Transverse colon (tissue), 4 donors: Measurements from ENCODE around the gene PARM1. TPM values are rescaled to one million over a fixed set of nuclear protein-coding genes. Genes with fewer than 3 reads are reported as not detected.

Source experiments
- DNase-seq: peaks from one replicate; pipeline ENCODE4 v3.0.0-alpha.2; 2019
- H3K27ac ChIP-seq, 4 donors: fragments of 200-600 bp; sonication (generic); 2 replicates each; pipeline ENCODE4 v1.5.1; 2016 to 2018; ENCODE audit warnings: inconsistent platforms in 4 of 4
- H3K27me3 ChIP-seq: fragments of 200-600 bp; sonication (generic); 2 replicates; pipeline ENCODE4 v1.5.1; 2017; ENCODE audit warnings: inconsistent platforms
- H3K36me3 ChIP-seq, 4 donors: fragments of 200-600 bp; sonication (generic); 2 replicates each; pipeline ENCODE4 v1.5.1; 2017 to 2019; ENCODE audit warnings: inconsistent platforms in 4 of 4
- H3K4me1 ChIP-seq, 4 donors: fragments of 200-600 bp; sonication (generic); 2 replicates each; pipeline ENCODE4 v1.5.1; 2017 to 2020; ENCODE audit warnings: inconsistent platforms in 4 of 4
- H3K4me3 ChIP-seq, 4 donors: fragments of 200-600 bp; sonication (generic); 1 replicate in 1 of 4; 2 replicates in 3 of 4; pipeline versions ENCODE4 v1.5.1 to v1.6.1; 2017 to 2019; ENCODE audit warnings: inconsistent platforms in 4 of 4
- H3K9me3 ChIP-seq, 2 donors: fragments of 200-600 bp; sonication (generic); 2 replicates each; pipeline ENCODE4 v1.5.1; 2017 to 2019; ENCODE audit warnings: inconsistent platforms in 2 of 2
- CTCF ChIP-seq, 5 experiments: fragments of 200-600 bp in 3 of 5; fragments of 450-650 bp in 2 of 5; sonication (generic) in 3 of 5; IDR thresholded peaks; 1 replicate in 2 of 5; 2 replicates in 3 of 5; pipeline ENCODE4 v1.5.1; 2016 to 2017; ENCODE audit warnings: antibody characterized with exemption in 5 of 5, inconsistent platforms in 3 of 5, mild to moderate bottlenecking in 2 of 5, moderate library complexity in 1 of 5
- EP300 ChIP-seq: sonication (generic); formaldehyde crosslinking; IDR thresholded peaks from one replicate; pipeline ENCODE4 v1.6.1; 2017; ENCODE audit warnings: antibody characterized with exemption, low read depth
- POLR2A ChIP-seq: fragments of 450-650 bp; IDR thresholded peaks from one replicate; pipeline ENCODE4 v1.6.1; 2016; ENCODE audit warnings: antibody characterized with exemption, mild to moderate bottlenecking, moderate library complexity
- POLR2AphosphoS5 ChIP-seq, 3 donors: sonication (generic); formaldehyde crosslinking; IDR thresholded peaks; one replicate each; pipeline ENCODE4 v1.6.1; 2016; ENCODE audit warnings: antibody characterized with exemption in 3 of 3
- WGBS, 2 donors: methylation state at CpG; one replicate each; pipeline ENCODE4 v1.1.5; 2018; ENCODE audit warnings: low coverage in 1 of 2; 5-methylcytosine and 5-hydroxymethylcytosine counted together
- in situ Hi-C, 4 donors: fragments of 200-750 bp; cut with MboI; loops; one replicate each; pipeline versions ENCODE4 v1.15.0 to v1.15.1; 2017; ENCODE audit warnings: low sequenced_read_pairs in 3 of 4, low pct_ligation_motif_present in 1 of 4, low pct_unique_long_range_greater_than_20kb in 1 of 4
- intact Hi-C: fragments of 100-400 bp; cut with DNase I; formaldehyde crosslinking; loops from one replicate; pipeline ENCODE4 v1.15.1; 2023; ENCODE audit warnings: low total_unique reads
- total RNA-seq, 4 donors: library from RNA; depleted of rRNA; stranded (reverse); fragments of >200 nt; gene quantifications; one replicate each; pipeline ENCODE4 v1.1.0, GENCODE V29; 2016

PARM1 gene
- total RNA-seq, 4 donors from 2014 or later, result 61.7 to 183 (median 120) TPM

DNA sequence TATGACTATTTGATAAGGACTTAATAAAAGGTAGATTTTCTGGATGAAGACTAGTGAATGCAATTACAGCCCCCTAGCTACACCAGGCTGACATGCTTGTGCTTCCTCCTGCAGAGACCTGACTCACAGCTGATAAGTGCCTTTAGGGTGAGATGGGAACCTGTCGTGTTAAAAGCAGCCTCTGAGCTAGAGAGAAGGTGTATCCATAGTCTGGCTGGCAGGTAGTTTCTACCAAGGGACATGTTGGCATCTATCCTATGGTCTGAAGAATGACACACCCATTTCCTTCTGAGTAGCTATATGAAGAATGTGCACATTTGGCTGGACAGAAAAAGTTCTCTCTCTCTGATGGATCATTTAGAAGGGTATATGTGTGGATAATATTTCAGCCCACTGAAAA is 64.1 kb downstream of the PARM1 start:
- H3K4me3 ChIP-seq, result no peak overlapping the region
- in situ Hi-C loops (no loop called here), intact Hi-C loops (no loop called here)
- no peaks in the 10 kb centered on the region for H3K27me3 ChIP-seq
- H3K9me3 ChIP-seq, result no peaks in the 10 kb centered on the region
- H3K36me3 ChIP-seq, result no peaks in the 10 kb centered on the region
- H3K4me1 ChIP-seq, result no peaks in the 10 kb centered on the region
- WGBS, 2 donors, result 62% methylated on average over 1 of the region's 1 CpG; no CpG with 5 or more reads in 1 of the 2 donors
- no peak overlapping the region for H3K27ac ChIP-seq
- DNase-seq, result no peak
- TF ChIP-seq EP300, result no peak
- no peak for TF ChIP-seq POLR2A
- TF ChIP-seq CTCF (IDR thresholded peaks at IDR 0.05), result no peak
- no peak for TF ChIP-seq POLR2AphosphoS5 (IDR thresholded peaks at IDR 0.05)

DNA sequence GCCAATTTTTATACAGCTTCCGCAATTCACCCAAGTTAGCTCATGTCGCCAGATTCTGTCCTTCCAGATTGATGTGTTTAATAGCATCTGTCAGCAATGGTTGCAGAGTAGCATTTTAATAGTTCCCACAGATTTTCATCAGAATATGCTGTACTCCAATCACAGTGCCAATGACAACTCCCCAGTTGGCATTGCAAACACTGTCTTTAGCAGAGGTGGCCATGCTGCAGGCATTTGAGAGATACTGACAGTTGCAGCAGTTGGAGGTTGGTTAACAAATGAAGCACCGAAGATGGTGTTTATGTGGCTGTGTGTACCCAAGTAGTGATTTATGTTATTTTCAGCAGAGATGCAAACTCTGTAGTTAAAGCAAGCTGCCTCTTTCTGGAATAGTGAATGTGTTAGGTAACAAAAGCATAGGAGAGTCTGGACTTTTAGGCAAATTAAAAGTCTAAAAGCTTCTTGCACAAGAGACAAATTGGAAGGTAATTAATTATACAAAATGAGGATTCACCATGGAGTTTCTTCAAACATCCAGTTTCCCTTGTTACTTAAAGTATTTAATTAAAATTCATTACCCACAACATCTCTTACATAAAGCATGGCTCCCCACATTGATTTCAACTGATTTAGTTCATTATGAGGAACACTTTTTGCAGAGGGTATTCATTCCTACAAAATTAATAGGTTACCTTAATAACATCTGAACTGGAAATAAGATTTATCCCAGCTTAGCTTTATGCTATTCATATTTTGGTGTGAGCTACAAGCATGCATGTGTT is 65.2 kb downstream of the PARM1 start:
- H3K4me1 ChIP-seq, result no peaks in the 10 kb centered on the region
- in situ Hi-C loops, result no loop called here
- no peak overlapping the region for H3K4me3 ChIP-seq
- no peaks in the 10 kb centered on the region for H3K9me3 ChIP-seq
- TF ChIP-seq EP300 (no peak), POLR2AphosphoS5 (IDR thresholded peaks at IDR 0.05) (no peak), CTCF (IDR thresholded peaks at IDR 0.05) (no peak), POLR2A (no peak)
- H3K27ac ChIP-seq, result no peak overlapping the region
- H3K27me3 ChIP-seq, result no peaks in the 10 kb centered on the region
- WGBS, 2 donors, result 85 to 93% methylated on average over 2 to 3 of the region's 3 CpGs
- H3K36me3 ChIP-seq, result no peaks in the 10 kb centered on the region
- intact Hi-C loops, result no loop called here
- no peak for DNase-seq

DNA sequence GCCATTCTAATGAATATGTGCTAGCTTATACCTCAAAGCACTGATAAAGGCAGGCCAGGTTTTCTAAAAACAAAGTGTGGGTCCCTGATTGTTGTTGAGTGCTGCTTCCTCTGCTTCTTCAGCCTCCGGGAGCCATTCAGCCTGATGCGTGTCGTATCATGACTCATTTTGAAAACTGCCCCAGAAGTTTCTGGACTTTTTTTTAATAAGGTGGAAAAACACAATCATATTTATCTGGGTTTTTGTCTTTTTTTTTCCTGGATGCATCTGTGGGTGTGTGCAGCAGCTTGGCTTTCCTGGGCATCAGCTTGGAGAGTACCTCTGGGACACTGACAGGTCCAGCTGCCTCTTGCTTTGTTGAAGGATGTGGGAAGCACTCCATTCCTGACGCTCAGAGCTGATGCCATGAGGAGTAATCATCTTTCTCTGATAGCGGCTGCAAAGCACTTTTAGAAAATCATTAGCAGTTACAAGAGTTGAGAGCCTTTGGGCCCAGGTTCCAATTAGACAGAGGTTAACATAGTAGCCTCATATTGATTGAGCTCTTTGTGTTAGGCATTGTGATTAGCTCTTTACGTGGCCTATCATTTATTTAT is 66.9 kb downstream of the PARM1 start:
- no peaks in the 10 kb centered on the region for H3K9me3 ChIP-seq
- no peak for TF ChIP-seq POLR2A
- no peak for TF ChIP-seq POLR2AphosphoS5 (IDR thresholded peaks at IDR 0.05)
- no peak for TF ChIP-seq EP300
- no peak for TF ChIP-seq CTCF (IDR thresholded peaks at IDR 0.05)
- H3K27me3 ChIP-seq, result no peaks in the 10 kb centered on the region
- no peak overlapping the region for H3K4me3 ChIP-seq
- 88 to 90% methylated on average over 3 to 6 of the region's 6 CpGs for WGBS, 2 donors
- in situ Hi-C loops, result no loop called here
- H3K4me1 ChIP-seq, result peaks cover 0 to 5% (median 0%) of the 10 kb centered on the region in 4 donors
- DNase-seq, result no peak
- intact Hi-C loops, result no loop called here
- H3K27ac ChIP-seq, result no peak overlapping the region
- no peaks in the 10 kb centered on the region for H3K36me3 ChIP-seq

GRCh38 chr4:75001871-75002270 is 69.0 kb downstream of the PARM1 start:
- Histone ChIP-seq H3K9me3 (no peaks in the 10 kb centered on the region), H3K27me3 (no peaks in the 10 kb centered on the region), H3K4me3 (no peak overlapping the region), H3K36me3 (no peaks in the 10 kb centered on the region), H3K4me1 (peaks cover 0 to 5% (median 0%) of the 10 kb centered on the region in 4 donors), H3K27ac (no peak overlapping the region)
- WGBS, 2 donors, result 93% methylated on average over 2 of the region's 2 CpGs; no CpG with 5 or more reads in 1 of the 2 donors
- no peak for TF ChIP-seq EP300
- no peak for TF ChIP-seq POLR2A
- no peak for TF ChIP-seq POLR2AphosphoS5 (IDR thresholded peaks at IDR 0.05)
- no peak for TF ChIP-seq CTCF (IDR thresholded peaks at IDR 0.05)
- intact Hi-C loops (no loop called here), in situ Hi-C loops (no loop called here)
- no peak for DNase-seq
